ENCODE results near the gene SP140L.
"Not testable (repeated sequence)": the region's sequence is repeated elsewhere in the genome, so short reads cannot be mapped to it uniquely, and the experiment has no call there.

The SP140L gene

DNA sequence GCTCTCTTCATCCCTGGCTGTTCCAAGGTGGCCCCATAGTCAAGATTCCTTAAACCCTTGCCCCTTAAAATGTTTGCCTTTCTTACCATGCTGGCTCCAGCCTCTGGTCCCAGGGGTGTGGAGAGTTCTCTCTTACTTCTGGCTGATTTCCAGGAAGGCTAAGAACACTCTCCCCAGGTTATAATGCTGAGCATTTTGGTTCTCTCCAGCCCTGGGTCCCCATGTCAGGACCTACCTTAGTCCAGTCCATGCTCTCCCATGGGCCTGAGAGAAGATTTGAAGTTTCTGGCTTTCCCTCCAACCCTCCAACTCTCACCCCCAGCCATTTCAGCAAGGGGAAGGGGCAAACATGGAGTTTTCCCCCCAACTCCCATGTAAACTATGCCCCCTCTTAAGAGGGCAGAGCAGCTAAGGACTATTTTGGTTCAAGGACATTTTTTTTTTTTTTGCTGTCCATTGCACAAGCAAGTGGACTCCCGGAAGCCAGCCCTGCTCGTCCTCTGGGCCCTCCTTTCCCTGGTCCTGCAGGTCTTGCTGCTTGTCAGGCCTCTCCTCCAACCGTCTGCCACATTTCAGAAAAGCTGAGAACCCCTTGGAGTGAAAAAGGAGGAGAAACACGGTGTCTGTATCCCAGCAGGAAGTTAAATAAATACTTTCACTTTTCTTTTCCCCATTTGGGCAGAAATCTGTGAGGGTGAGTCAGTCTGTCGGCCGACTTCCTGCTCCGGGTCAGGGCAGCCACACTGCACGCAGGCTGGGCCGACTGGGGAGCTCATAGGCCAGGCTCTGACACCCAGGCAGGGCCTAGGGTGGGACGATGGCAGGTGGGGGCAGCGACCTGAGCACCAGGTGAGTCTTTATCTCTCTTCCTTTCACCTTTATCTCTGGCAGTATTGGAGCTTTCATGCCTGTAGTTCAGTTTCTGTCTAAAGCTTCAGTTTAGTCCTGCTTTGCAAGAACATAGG, at the start of gene SP140L:
TSS of gene SP140L (plus strand) at position 741 of the 965 bp plus-strand sequence. CDS start at position 818, 77 bp downstream.
- FAIRE-seq, result peak; percentile 78
- peak; percentile 78 for DNase-seq (ENCODE audit: low spot score)

DNA sequence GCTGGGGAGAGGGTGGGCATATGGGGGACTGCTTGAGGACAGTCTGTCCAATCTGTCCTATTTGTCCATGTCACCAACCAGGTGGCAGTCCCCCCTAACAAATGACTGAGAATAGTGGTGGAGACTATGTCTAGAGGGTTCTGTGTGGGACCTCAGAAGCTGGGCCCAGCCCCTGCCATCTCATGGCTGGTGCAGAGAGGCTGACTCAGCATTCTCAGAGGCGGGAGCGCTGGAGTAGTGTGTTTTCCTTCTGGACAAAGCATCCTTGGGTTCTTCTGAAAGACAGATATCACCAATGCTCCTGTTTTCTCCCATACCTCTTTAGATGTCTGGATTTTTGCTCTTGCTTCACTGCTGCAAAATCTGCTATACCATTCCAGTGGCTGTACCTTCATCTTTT, 44.1 kb upstream of the SP140L start:
- DNase-seq (ENCODE audit: low spot score) (no peak), FAIRE-seq (no peak)

DNA sequence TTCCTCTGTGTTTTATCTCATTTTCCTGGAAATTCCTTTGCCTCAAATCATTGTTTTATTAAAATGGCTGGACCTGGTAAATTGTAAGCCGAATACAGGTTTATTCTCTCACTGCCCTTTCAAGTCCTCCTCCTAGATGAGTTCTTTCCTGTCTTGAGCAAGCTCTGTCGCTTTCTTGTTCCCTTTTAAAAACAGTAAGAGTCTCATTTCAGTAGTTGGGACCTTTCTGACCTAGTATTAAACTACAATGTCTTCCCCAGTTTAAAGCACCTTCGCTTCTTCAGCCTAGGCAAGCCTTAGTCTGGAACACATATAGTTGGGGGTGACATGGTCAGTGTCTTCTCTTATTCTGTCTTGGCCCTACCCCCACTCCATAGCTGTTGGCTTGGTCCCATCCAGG, 40.9 kb upstream of the SP140L start:
- FAIRE-seq (no peak), DNase-seq (ENCODE audit: low spot score) (no peak)

DNA sequence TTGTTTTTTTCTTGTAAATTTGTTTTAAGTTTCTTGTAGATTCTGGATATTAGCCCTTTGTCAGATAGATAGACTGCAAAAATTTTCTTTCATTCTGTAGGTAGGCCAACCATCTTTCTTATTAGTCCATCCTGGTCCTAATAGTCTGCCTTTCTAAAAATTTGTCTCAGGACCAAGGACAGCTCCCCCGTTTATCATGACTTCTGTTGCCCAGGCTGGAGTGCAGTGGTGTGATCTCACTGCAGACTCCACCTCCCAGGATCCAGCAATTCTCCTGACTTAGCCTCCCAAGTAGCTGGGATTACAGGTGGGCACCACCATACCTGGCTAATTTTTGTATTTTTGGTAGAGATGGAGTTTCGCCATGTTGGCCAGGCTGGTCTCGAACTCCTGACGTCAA, 37.7 kb upstream of the SP140L start:
- DNase-seq (ENCODE audit: low spot score); FAIRE-seq: not testable (repeated sequence)

DNA sequence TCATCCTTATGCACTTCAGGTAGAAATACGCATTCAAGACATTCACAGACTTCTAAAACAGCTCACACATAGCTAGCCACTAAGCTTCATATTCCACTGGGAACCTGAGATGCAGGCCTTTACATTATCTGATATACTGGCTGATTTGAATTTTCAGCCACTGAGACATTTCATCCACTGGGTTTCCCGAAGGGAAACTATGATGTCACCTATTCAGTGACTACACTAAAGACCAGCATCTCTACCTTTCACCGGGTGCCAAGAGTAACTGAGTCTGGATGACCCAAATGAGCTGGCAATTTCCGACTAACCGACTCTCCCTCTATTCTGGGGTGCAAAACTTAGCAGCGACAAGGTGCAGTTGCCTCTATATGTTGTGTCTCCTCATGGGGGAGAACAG, 31.8 kb upstream of the SP140L start:
- DNase-seq (ENCODE audit: low spot score) (no peak), FAIRE-seq (no peak)

DNA sequence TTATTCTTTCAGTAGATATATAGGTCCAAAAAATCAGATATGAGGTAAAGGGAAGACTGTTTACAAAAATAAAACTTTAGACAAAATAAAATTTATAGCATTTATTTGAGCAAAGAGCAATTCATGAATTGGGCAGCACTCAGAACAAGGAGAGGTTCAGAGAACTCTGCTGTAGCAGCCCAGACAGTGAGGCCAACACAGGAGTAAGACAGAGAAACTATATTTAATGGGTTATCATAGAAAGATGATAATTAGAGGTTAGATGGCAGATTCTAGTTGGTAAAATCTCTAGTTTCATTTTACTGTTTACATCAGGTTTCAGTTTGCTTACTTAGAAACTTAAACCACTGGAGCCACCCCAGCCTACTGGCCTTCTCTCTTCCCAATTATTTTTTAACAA, 30.1 kb upstream of the SP140L start:
- DNase-seq (ENCODE audit: low spot score) (no peak), FAIRE-seq (no peak)

DNA sequence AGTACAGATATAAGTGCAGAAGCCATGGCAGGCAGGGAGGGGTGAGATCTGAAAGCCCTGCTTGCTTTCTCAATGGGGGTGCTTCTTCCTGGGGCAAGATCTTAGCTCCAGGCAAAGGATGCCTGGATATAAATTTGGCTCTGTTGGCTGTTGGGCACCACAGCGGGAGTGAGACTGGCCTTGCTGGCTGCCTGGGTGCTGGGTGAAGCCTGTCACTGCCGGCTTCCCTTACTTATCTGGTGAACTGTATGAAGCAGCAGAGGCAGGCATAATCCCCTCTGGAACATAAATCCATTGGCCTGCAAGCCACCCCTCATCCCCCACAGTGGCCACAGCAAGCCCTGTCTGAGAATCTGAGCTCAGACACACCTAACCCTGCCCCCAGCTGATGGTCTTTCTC, 27.4 kb upstream of the SP140L start:
- no peak for FAIRE-seq
- no peak for DNase-seq (ENCODE audit: low spot score)

DNA sequence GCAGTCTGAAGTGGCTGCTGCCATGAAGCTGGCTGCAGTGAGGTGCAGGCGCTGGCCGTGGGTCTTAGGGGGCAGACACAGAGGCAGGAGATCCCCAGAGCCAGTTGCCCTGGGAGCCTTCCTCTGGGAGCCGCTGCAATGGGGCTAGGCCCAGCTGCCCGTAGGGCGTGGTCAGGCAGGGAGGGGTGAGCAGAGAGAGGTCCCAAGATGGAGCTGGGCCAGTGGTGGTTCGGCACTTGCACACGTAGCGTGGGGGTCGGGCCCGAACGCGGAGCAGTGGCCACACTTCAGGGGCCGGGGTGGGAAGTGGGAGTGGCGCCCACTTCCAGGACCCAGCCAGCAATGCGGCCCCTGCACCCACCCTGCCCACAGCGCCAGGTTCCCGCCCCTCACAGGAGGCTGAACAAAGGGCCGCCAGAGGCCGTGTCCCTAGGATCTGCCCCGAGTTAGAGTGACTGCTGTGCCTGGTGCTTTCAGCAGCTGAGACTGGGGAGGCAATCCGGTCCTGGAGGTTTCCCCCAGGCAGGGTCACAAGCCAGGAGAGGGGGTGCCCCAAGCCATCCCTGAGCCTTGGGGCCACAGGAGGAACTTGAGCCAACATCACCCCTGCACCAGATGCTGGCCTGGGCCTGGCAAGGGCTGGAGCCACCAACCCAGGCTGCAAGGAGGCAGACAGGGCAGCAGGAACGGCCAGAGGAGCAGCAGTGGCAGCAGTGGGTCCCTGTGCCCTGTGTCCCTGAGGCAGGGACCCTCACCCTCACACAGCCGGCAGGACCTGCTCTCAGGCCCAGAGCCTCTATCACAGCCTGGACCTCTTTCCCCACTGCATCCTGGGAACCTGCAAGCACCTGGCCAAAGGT, 21.3 kb upstream of the SP140L start:
- no peak for DNase-seq (ENCODE audit: low spot score)
- FAIRE-seq, result no peak

DNA sequence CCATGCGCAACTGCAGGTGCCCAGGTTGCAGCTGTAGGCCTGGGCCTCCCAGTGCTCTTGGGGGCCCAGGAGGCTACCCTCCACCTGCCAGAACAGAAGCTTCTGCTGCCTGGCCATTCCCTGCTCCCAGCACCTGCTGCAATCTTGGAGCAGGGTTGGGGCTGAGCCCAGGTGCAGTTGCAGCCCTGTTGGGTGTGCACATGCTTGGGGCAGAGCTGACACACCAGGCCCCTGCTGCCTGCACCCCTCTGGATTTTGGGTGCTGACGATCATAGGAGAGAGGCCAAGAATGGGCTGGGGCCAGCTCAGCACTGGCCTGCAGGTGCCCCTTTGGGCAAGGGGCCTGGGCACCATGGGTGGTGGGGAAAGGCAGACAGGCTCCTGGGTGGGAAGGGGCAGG, 20.5 kb upstream of the SP140L start:
- FAIRE-seq (no peak), DNase-seq (ENCODE audit: low spot score) (no peak)

DNA sequence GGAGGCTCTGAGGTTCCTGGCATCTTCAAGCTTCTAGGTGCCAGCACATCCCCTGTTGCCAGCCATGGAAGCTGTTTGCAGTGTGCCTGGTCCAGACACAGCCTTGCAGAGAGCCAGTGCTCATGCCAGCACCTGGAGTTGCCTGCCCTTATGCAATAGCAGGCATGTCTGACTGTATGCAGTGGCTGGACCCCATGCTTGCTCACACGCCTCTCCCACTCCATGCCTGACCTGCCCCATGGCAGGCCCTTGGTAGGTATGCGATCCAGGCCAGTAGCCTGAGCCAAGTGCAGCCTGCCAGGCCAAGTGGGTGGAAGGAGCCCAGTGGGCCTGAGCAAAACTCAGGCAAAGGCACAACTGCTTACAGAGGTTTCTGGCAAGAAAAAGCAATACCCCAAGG, 19.5 kb upstream of the SP140L start:
- DNase-seq (ENCODE audit: low spot score) (no peak), FAIRE-seq (no peak)

DNA sequence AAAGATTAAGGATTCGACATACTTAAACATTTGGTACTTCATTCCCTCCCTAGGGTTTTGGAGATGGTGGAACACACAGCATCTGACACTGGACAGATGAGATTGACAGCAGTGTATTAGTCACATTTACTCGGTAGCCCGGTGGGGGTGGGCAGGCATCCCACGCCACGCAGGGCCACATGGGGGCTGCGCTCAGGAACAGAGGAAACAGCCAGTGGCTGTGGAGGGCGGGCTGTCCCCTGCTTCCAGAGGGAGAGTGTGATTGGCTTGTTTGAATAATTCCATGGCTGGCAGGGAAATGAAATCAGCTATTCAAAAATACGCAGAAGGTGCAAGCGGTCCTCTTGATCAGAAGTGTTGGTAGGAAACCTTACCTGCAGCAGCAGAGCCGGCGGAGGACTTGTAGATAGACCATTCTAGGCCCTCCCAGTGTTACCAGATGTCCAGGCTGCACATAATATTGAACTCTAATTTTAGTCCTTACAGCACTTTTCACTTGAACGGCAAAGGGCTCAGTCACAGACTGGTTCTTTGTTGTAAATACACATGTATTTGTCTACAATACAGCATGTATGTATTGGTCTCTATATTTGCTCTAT, 18.5 kb upstream of the SP140L start:
- no peak for FAIRE-seq
- DNase-seq (ENCODE audit: low spot score), result no peak

DNA sequence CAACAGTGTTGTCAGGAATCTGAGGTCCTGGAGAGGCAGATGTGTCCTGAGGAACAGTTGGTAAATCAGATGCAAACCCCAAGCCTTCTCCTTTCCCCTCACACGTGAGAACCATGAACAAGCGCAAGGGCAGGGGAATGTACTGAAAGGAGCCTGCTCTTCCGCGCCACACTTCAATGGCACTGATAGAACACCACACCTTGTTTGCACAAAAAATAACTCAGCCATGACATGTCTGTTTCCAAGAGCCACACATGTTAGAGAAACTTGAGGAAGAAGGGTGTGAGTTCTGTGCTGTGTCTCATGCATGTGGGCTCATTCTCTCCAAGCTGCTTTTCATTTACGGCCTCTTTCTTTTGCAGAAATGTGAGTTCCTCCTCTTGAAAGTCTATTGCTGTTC, 16.2 kb upstream of the SP140L start:
- not testable (repeated sequence) for DNase-seq (ENCODE audit: low spot score); FAIRE-seq

DNA sequence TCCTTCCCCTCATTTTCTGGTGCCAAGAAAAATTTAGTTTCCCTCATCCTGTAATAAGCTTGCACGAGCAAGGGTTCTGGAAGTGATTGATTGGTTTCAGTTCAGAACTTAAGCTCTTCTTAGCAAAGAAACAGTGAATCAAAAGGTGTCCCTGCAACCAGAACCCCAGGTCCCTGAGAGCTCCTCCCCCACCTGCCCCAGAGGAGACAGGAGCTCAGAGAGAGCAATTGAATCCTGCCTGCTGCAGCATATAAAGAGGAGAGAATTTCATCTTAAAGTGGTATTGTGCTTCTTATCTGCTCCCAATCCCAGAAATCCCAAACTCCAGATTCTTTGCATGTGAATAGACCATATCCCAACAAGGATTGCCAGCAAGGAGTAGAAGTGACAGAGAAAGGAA, 15.4 kb upstream of the SP140L start:
- not testable (repeated sequence) for FAIRE-seq; DNase-seq (ENCODE audit: low spot score)

DNA sequence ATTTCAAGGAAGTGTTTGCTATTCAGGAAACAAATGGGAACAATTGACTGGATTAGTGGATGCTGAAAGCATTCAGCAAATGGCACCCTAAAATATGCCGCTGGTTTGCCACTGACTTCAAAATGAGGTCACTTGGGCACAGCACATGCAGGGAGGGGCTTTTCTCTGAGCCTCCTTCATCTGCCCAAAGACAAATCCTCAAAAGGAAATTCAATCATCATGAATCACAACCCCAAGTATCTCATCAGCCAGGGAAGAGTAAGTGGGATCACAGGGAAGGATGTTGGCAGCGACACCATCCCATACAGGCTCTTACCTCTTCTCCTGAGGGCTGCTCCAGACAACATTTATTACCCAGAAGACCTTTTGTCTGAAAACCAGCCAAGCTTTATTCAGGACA, 14.4 kb upstream of the SP140L start:
- FAIRE-seq (no peak), DNase-seq (ENCODE audit: low spot score) (peak; percentile 26)

DNA sequence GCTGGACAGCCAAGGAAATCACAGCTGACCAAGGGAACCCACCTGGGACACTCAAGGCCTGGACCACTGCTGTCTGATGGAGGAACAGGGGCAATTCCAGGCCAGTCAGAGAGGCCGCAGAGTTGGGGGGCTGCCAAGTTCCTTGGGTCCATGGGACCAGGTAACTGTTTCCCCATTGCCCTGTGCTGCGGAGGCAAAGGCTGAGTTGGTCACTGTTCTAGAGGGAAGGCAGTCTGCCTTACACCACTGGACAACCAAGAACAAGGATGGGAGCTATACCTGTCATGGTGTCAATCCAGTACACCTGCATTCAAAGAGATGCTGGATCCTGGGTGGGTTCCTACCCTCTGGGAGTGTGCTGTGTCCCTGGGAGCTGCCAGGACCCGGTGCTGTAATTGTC, 9.6 kb upstream of the SP140L start:
- no peak for DNase-seq (ENCODE audit: low spot score)
- no peak for FAIRE-seq

DNA sequence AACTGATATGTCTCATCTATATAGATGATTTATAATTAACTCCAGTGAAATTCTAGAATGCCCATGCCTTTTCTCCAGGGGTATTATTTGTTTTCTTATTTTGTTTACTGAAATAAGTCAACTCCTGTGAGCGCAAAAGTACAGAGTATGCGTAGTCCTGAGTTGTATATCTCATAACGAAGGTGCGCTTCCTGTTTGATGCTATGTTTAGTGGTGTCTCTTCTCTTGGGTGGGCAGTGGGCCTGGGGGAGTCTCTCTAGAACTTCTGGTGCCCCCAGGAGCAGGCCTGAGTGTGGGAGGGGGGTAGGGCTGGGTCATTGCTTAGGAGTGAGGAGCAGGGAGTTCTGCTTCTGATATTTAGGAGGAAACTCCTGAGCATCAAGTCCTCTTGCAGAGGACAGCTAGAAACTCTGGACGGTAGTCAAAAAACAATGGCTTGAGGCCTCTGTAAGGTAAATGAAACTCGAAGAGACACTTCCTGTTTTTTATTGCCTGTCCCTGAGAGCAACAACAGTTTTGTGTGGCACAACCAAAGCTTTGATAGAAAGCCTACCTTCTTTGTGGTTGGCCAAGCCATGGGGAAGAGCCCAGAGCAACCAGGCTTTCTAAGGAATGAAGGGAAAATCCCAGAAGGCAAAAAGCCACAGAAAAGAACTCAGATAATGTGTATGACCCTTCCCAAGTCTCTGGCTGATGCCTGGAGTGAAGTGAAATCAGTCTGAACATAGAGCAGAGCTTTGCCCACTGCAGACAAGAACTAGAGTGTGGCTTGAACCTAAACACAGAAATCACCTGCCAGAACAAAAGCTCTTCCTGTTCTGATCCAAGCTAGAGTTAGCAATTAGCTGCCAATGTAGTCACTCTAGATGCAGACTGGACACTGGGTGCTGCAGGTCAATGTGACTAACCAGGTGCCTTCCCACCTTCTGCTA, 8.5 kb upstream of the SP140L start:
- FAIRE-seq (no peak), DNase-seq (ENCODE audit: low spot score) (no peak)

DNA sequence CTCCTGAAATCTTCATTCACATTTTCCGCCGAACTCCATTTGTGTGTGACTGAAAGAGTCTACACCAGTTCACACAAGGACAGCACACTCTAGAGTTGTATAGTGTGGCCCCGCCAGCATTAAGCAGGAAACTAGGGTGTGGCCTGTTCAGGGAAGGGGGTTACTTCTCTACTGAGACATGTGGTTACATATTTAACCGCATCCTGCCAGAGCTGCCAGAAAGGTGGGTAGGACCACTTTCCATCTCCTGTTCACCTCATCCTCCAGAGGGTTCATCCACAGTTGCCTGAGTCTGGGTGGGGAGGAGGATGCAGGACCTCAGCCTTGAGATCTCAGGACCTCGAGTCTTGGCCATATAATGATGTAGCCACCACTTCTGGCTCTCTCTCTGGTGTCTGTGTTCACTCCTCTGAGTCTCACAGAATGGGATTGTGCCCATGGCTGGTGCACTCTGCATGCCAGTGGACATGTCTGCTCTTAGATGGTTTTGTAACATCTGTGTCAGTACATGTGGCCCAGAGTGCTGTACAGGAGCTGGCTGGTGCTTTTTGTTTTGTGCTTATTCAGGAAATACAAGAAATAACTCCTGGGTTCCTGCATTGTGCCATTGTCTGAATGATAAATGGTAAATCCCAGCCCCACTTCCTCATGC, 7.7 kb upstream of the SP140L start:
- no peak for DNase-seq (ENCODE audit: low spot score)

DNA sequence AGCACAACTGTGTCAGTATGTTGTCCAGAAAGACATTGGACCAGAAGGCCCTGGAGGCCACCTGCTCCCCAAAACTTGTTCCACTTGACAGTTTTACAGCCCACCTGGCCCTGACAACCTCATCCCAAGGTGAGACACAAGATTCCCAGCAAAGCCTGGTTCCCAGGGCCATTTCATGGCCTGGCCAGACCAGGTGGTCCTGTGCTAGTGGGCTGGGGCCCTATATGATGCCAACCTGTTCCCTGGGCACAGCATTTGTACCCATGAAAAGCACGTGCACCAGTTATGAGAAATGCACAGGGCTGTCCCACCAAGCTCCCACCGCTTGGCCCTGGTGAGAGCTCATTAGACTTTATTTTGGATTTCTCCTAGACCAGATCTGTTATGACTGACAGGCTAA, 6.0 kb upstream of the SP140L start:
- FAIRE-seq (no peak), DNase-seq (ENCODE audit: low spot score) (no peak)

More for the DNA sequence above, 7.7 kb upstream of the SP140L start:
- no peak for FAIRE-seq

DNA sequence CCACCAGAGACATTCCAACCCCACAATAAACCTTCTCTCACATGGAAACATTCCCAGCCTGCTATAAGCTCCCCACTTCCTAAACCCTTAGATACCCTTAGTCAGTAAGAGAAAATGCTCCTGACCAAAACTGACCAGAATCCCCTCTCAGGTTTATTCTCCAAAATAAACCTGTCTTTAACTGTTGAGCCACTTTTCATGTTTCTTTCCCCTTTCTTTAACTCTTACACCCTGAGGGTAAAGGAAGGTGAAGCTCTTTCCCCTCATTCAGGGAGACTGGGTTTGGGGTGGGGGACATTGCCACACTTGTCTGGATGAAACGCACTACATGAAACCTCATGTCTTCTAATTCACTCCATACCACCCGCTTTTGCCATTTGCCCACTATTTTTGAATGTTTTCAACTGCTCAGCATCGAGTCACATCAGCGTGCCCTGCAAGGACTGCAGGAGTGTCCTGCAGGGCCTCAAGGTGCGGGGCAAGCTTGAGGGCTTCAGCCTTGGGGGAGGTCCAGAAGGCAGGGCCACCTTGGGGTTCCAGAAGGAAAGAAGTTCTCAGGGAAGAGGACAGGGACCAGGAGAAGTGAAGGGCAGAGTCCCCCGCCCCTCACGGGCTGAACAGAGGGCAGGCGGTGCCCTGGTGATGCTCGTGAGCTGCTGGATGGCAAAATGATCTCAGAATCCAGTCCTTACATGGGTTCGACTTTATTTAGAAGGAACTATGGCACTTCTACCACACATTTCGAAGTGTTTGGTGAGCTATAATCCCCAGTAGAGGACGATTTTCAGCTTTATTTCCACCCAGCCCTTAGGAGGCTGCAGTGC, 4.2 kb upstream of the SP140L start:
- DNase-seq (ENCODE audit: low spot score), result no peak
- no peak for FAIRE-seq
